BLaER1 (cell line): ENCODE measurements around the gene DPM3.
A peak's percentile ranks its signal among the peaks of the same experiment; 100 is the strongest.
"Not testable (repeated sequence)": the region's sequence is repeated elsewhere in the genome, so short reads cannot be mapped to it uniquely, and the experiment has no call there.

Experiments
- H3K27ac ChIP-seq: shearing (Covaris generic); formaldehyde crosslinking; 2 replicates; pipeline ENCODE4 v1.8.1; 2022
- H3K27me3 ChIP-seq: shearing (Covaris generic); formaldehyde crosslinking; 2 replicates; pipeline ENCODE4 v1.8.1; 2022
- H3K36me3 ChIP-seq: shearing (Covaris generic); formaldehyde crosslinking; 2 replicates; pipeline ENCODE4 v1.8.1; 2022
- H3K4me1 ChIP-seq: shearing (Covaris generic); formaldehyde crosslinking; 2 replicates; pipeline ENCODE4 v1.8.1; 2022
- H3K4me2 ChIP-seq: shearing (Covaris generic); formaldehyde crosslinking; 2 replicates; pipeline ENCODE4 v1.8.1; 2022
- H3K4me3 ChIP-seq: shearing (Covaris generic); formaldehyde crosslinking; 2 replicates; pipeline ENCODE4 v1.8.1; 2022
- H3K9ac ChIP-seq: shearing (Covaris generic); formaldehyde crosslinking; 2 replicates; pipeline ENCODE4 v1.8.1; 2022
- H3K9me3 ChIP-seq: shearing (Covaris generic); formaldehyde crosslinking; 2 replicates; pipeline ENCODE4 v1.8.1; 2022
- H4K20me1 ChIP-seq: shearing (Covaris generic); formaldehyde crosslinking; 2 replicates; pipeline ENCODE4 v1.8.1; 2022
- Cebpa-rat ChIP-seq: shearing (Covaris generic); IDR thresholded peaks from 2 replicates; pipeline ENCODE4 v1.8.1; 2022

DPM3 gene

GRCh38 chr1:155126556-155127104 is 13.7 kb downstream of the DPM3 start:
- Histone ChIP-seq H3K36me3 (peaks cover 9% of the 10 kb centered on the region), H3K4me2 (peak overlapping the region; percentile 99), H3K27ac (no peak overlapping the region), H3K4me1 (peaks cover 50% of the 10 kb centered on the region), H3K4me3 (peak overlapping the region; percentile 82), H4K20me1 (no peaks in the 10 kb centered on the region), H3K9ac (0 out of 2 replicates have a peak overlapping the region, but pooled peaks have one; percentile 61), H3K27me3 (peaks cover 35% of the 10 kb centered on the region), H3K9me3 (no peaks in the 10 kb centered on the region)
- TF ChIP-seq Cebpa-rat = no peak

GRCh38 chr1:155125946-155126555 is 14.3 kb downstream of the DPM3 start:
- Histone ChIP-seq H3K4me2 (peak overlapping the region; percentile 99; the same call in 1 of the 2 replicates), H3K9ac (no peak overlapping the region), H4K20me1 (no peaks in the 10 kb centered on the region), H3K27me3 (peaks cover 35% of the 10 kb centered on the region), H3K4me1 (peaks cover 44% of the 10 kb centered on the region), H3K9me3 (no peaks in the 10 kb centered on the region), H3K36me3 (peaks cover 3% of the 10 kb centered on the region), H3K4me3 (no peak overlapping the region), H3K27ac (no peak overlapping the region)
- TF ChIP-seq Cebpa-rat = no peak

GRCh38 chr1:155125511-155125945 is 14.8 kb downstream of the DPM3 start:
- H3K9ac ChIP-seq = no peak overlapping the region
- peaks cover 35% of the 10 kb centered on the region for H3K27me3 ChIP-seq
- no peaks in the 10 kb centered on the region for H3K36me3 ChIP-seq
- peaks cover 39% of the 10 kb centered on the region for H3K4me1 ChIP-seq
- H4K20me1 ChIP-seq = no peaks in the 10 kb centered on the region
- TF ChIP-seq Cebpa-rat = no peak
- no peak overlapping the region for H3K4me3 ChIP-seq
- no peak overlapping the region for H3K4me2 ChIP-seq
- H3K9me3 ChIP-seq = no peaks in the 10 kb centered on the region
- H3K27ac ChIP-seq = no peak overlapping the region

GRCh38 chr1:155124503-155125463 is 15.5 kb downstream of the DPM3 start:
- Histone ChIP-seq H3K27me3 (peaks cover 35% of the 10 kb centered on the region), H3K4me1 (peaks cover 31% of the 10 kb centered on the region), H3K4me2 (no peak overlapping the region), H4K20me1 (no peaks in the 10 kb centered on the region), H3K27ac (no peak overlapping the region), H3K9me3 (no peaks in the 10 kb centered on the region), H3K4me3 (no peak overlapping the region), H3K36me3 (no peaks in the 10 kb centered on the region), H3K9ac (no peak overlapping the region)
- no peak for TF ChIP-seq Cebpa-rat

- no peak for TF ChIP-seq Cebpa-rat
- H3K27ac ChIP-seq = no peak overlapping the region
- H3K9ac ChIP-seq = no peak overlapping the region
- H3K27me3 ChIP-seq = peaks cover 35% of the 10 kb centered on the region
- H4K20me1 ChIP-seq = no peaks in the 10 kb centered on the region
- peaks cover 22% of the 10 kb centered on the region for H3K4me1 ChIP-seq
- no peak overlapping the region for H3K4me3 ChIP-seq
- H3K36me3 ChIP-seq = no peaks in the 10 kb centered on the region
- H3K9me3 ChIP-seq = no peaks in the 10 kb centered on the region
- H3K4me2 ChIP-seq = no peak overlapping the region
Observed at GRCh38 chr1:155123801-155124200, 16.5 kb downstream of the DPM3 start.

GRCh38 chr1:155122308-155122707 is 18.0 kb downstream of the DPM3 start:
- Histone ChIP-seq H3K4me2 (no peak overlapping the region), H4K20me1 (no peaks in the 10 kb centered on the region), H3K27me3 (peaks cover 24% of the 10 kb centered on the region), H3K9ac (no peak overlapping the region), H3K9me3 (no peaks in the 10 kb centered on the region), H3K4me3 (no peak overlapping the region), H3K4me1 (peaks cover 24% of the 10 kb centered on the region), H3K36me3 (no peaks in the 10 kb centered on the region), H3K27ac (no peak overlapping the region)
- TF ChIP-seq Cebpa-rat = no peak

GRCh38 chr1:155121249-155121648 is 19.1 kb downstream of the DPM3 start:
- Histone ChIP-seq H3K4me2 (no peak overlapping the region), H3K4me1 (peaks cover 13% of the 10 kb centered on the region), H4K20me1 (no peaks in the 10 kb centered on the region), H3K9me3 (no peaks in the 10 kb centered on the region), H3K27ac (no peak overlapping the region), H3K4me3 (no peak overlapping the region), H3K36me3 (no peaks in the 10 kb centered on the region), H3K27me3 (peaks cover 13% of the 10 kb centered on the region), H3K9ac (no peak overlapping the region)
- no peak for TF ChIP-seq Cebpa-rat

GRCh38 chr1:155120253-155120652 is 20.1 kb downstream of the DPM3 start:
- H3K36me3 ChIP-seq = no peaks in the 10 kb centered on the region
- no peaks in the 10 kb centered on the region for H4K20me1 ChIP-seq
- no peak overlapping the region for H3K4me2 ChIP-seq
- no peak for TF ChIP-seq Cebpa-rat
- H3K27ac ChIP-seq = no peak overlapping the region
- H3K4me1 ChIP-seq = peaks cover 12% of the 10 kb centered on the region
- H3K27me3 ChIP-seq = peaks cover 3% of the 10 kb centered on the region; the same call in 1 of the 2 replicates
- no peak overlapping the region for H3K9ac ChIP-seq
- no peak overlapping the region for H3K4me3 ChIP-seq
- no peaks in the 10 kb centered on the region for H3K9me3 ChIP-seq

GRCh38 chr1:155118090-155118489 is 22.2 kb downstream of the DPM3 start:
- H3K9ac ChIP-seq, H3K27me3 ChIP-seq, H4K20me1 ChIP-seq, H3K36me3 ChIP-seq, H3K27ac ChIP-seq, H3K4me3 ChIP-seq, H3K9me3 ChIP-seq: not testable (repeated sequence)
- Histone ChIP-seq H3K4me1 (peaks cover 25% of the 10 kb centered on the region), H3K4me2 (peak overlapping the region; percentile 58)

- H3K4me2 ChIP-seq = peak overlapping the region; percentile 58
- no peak overlapping the region for H3K4me3 ChIP-seq
- no peak overlapping the region for H3K27ac ChIP-seq
- no peak for TF ChIP-seq Cebpa-rat
- H3K4me1 ChIP-seq = peaks cover 30% of the 10 kb centered on the region
- no peaks in the 10 kb centered on the region for H4K20me1 ChIP-seq
- no peak overlapping the region for H3K9ac ChIP-seq
- H3K36me3 ChIP-seq = no peaks in the 10 kb centered on the region
- no peaks in the 10 kb centered on the region for H3K27me3 ChIP-seq
- no peaks in the 10 kb centered on the region for H3K9me3 ChIP-seq
Observed at GRCh38 chr1:155117610-155118009, 22.7 kb downstream of the DPM3 start.
